GM18867 (cell line): ENCODE measurements around the gene ITCH.
A peak's percentile ranks its signal among the peaks of the same experiment; 100 is the strongest.
"Not testable (repeated sequence)": the region's sequence is repeated elsewhere in the genome, so short reads cannot be mapped to it uniquely, and the experiment has no call there.

Experiments
- ATAC-seq: cut with Tn5 transposase; IDR thresholded peaks from one replicate; pipeline ENCODE4 v1.9.1; 2021; ENCODE audit warnings: mild to moderate bottlenecking, moderate library complexity; ENCODE audit not compliant: unreplicated experiment

ITCH gene

GRCh38 chr20:34363062-34363464, at the start of gene ITCH:
Gene ITCH, plus strand, starts transcription at chr20:34363273. Its CDS starts 30,539 bp downstream, at chr20:34393812.
- peak; percentile 86 for ATAC-seq

DNA sequence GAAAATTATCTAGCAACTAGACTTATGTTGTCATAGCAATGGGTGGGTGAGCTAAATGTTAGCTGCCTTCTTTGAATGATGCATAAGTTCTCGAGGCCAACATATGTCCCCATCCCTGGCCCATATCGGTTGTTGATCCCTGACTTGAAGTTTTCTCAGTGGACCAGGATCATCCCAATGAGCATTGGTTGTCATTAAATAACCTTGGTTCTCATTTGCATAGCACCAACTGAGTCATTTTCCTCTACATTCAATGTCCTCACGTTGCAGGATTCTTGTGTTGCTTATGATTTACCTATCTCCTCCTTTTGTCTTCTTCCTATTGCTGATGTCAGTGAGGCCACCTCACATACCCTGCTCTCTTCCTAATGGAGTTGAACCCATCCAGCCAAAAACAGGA, 47.8 kb upstream of the ITCH start:
- no peak for ATAC-seq

DNA sequence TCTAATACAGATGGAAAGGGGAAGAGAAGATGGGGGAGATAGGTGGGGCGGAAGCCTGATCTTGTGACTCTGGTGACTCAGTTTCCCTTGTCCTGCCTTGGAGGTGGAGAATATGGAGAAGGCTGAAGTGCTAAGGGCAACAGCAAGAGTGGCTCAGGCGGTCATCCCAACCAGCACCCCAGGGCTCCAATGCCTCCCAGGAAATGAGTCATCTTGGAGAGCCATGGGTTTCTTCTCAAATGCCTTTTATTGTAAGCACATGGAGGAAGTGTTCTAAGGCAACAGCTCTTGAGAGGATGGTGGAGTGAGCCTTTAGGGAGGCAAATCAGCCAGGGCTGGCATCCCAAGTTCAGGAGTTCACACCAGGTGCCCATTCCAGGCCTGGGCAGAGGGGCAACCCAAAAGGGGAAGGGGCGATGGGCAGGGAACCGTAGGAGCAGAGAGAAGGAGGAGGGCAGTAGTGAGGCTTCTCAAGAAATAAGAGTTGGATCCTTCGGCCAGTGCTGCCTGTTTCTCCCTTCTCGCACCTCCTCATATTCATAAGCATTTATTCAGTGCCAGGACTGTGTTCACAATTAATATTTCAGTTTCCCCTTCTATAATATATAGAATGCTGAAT, 46.8 kb upstream of the ITCH start:
- no peak for ATAC-seq

GRCh38 chr20:34318609-34319443, 44.2 kb upstream of the ITCH start:
- no peak for ATAC-seq

GRCh38 chr20:34320861-34321260, 42.2 kb upstream of the ITCH start:
- no peak for ATAC-seq

GRCh38 chr20:34322267-34323105, 40.6 kb upstream of the ITCH start:
- ATAC-seq, result no peak

DNA sequence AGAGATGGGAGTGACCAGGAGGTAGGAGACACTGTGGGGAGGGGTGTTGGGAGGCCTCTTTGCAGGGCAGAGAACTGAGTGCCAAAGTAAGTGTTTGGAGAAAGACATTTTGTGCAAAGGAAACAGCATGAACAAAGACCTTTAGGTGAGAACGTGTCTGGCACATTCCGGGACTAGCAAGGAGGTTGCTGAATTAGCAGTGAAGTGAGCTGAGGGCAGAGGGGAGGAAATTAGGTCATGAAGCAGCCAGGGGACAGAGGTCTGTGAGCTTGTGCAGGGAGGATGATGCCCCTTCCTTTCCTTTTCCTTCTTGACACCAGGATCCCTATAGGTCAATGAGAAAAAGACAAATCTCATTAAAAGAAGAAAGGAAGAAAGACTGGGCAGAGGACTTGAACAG, 38.5 kb upstream of the ITCH start:
- ATAC-seq, result no peak

DNA sequence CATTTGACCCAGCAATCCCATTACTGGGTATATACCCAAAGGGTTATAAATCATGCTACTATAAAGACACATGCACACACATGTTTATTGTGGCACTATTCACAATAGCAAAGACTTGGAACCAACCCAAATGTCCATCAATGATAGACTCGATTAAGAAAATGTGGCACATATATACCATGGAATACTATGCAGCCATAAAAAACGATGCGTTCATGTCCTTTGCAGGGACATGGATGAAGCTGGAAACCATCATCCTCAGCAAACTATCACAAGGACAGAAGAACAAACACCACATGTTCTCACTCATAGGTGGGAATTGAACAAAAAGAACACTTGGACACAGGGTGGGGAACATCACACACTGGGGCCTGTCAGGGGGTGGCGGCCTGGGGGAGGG, 34.9 kb upstream of the ITCH start:
- ATAC-seq, result not testable (repeated sequence)

GRCh38 chr20:34328928-34329677, 34.0 kb upstream of the ITCH start:
- ATAC-seq, result no peak

DNA sequence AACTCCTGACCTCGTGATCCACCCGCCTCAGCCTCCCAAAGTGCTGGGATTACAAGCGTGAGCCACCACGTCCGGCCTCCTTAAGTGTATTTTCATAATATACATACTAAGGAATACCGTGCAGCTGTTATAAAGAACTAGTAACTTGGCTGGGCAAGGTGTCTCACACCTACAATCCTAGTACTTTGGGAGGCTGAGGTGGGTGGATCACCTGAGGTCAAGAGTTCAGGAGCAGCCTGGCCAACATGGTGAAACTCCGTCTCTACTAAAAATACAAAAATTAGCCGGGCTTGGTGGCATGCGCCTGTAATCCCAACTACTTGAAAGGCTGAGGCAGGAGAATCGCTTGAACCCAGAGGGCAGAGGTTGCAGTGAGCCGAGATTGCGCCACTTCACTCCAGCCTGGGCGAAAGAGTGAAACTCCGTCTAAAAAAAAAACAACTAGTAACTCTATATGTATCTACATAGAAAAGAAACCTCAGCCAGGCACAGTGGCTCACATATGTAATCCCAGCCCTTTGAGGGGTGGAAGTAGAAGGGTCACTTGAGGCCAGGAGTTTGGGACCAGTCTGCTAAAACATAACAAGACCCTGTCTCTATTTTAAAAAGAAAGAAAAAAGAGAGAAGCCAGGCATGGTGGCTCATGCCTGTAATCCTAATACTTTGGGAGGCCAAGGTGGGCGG, 32.1 kb upstream of the ITCH start:
- not testable (repeated sequence) for ATAC-seq

GRCh38 chr20:34331838-34332237, 31.2 kb upstream of the ITCH start:
- no peak for ATAC-seq

- ATAC-seq, result no peak
Measured at GRCh38 chr20:34332262-34332920, 30.7 kb upstream of the ITCH start.

GRCh38 chr20:34333786-34334185, 29.3 kb upstream of the ITCH start:
- no peak for ATAC-seq

GRCh38 chr20:34334654-34335407, 28.2 kb upstream of the ITCH start:
- no peak for ATAC-seq

DNA sequence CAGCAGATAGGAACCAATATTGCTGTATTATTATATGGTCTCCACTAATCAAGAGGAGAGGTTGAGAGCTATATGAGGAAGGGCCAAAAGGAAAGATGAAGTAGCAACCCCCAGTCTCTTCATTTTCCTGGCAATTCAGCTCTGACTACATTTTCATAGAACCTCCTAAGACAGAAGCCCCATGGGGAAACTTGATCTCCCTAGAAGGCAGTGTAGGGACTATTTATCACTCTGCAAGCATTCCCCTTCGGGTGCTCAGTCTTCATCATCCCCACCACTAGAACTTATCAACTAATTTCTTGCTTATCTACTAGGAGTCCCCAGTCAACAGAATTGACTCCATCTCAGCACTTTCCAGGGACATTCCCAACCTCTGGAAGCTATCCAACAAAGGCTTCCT, 25.5 kb upstream of the ITCH start:
- no peak for ATAC-seq

- peak; percentile 70 for ATAC-seq
Measured at GRCh38 chr20:34337982-34338726, 24.9 kb upstream of the ITCH start.

- ATAC-seq, result not testable (repeated sequence)
Measured at GRCh38 chr20:34340726-34341125, 22.3 kb upstream of the ITCH start.

DNA sequence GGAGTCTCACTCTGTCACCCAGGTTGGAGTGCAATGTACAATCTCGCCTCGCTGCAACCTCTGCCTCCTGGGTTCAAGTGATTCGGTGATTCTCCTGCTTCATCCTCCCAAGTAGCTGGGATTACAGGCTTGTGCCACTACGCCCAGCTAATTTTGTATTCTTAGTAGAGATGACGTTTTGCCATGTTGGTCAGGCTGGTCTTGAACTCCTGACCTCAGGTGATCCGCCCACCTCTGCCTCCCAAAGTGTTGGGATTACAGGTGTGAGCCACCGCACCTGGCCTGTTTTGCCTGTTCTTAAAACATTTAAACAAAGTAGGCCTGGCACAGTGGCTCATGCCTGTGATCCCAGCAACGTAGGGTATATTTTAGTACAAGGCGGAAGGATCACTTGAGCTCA, 21.9 kb upstream of the ITCH start:
- ATAC-seq, result not testable (repeated sequence)
